BLaER1 treated with 17β-estradiol and CSF1 and Interleukin-3, amounts not matched to agents 10 nM and 100 nM (cell line): ENCODE measurements around the gene PDCD6IP.
"Not testable (repeated sequence)": the region's sequence is repeated elsewhere in the genome, so short reads cannot be mapped to it uniquely, and the experiment has no call there.

Experiments
- H3K27ac ChIP-seq, 11 experiments: shearing (Covaris generic); formaldehyde crosslinking; 2 replicates each; pipeline ENCODE4 v1.8.1; 2022
- H3K27me3 ChIP-seq, 11 experiments: shearing (Covaris generic); formaldehyde crosslinking; 2 replicates each; pipeline ENCODE4 v1.8.1; 2022
- H3K36me3 ChIP-seq, 11 experiments: shearing (Covaris generic); formaldehyde crosslinking; 2 replicates each; pipeline ENCODE4 v1.8.1; 2022
- H3K4me1 ChIP-seq, 10 experiments: shearing (Covaris generic); formaldehyde crosslinking; 2 replicates each; pipeline ENCODE4 v1.8.1; 2022
- H3K4me2 ChIP-seq, 11 experiments: shearing (Covaris generic); formaldehyde crosslinking; 2 replicates each; pipeline ENCODE4 v1.8.1; 2022
- H3K4me3 ChIP-seq, 10 experiments: shearing (Covaris generic); formaldehyde crosslinking; 2 replicates each; pipeline ENCODE4 v1.8.1; 2022
- H3K9ac ChIP-seq, 11 experiments: shearing (Covaris generic); formaldehyde crosslinking; 2 replicates each; pipeline ENCODE4 v1.8.1; 2022
- H3K9me3 ChIP-seq, 11 experiments: shearing (Covaris generic); formaldehyde crosslinking; replicated peaks in 1 of 11; 2 replicates each; pipeline ENCODE4 v1.8.1; 2022
- H4K20me1 ChIP-seq, 11 experiments: shearing (Covaris generic); formaldehyde crosslinking; 2 replicates each; pipeline ENCODE4 v1.8.1; 2022
- Cebpa-rat ChIP-seq, 11 experiments: shearing (Covaris generic); IDR thresholded peaks; 2 replicates each; pipeline ENCODE4 v1.8.1; 2022

PDCD6IP gene

DNA sequence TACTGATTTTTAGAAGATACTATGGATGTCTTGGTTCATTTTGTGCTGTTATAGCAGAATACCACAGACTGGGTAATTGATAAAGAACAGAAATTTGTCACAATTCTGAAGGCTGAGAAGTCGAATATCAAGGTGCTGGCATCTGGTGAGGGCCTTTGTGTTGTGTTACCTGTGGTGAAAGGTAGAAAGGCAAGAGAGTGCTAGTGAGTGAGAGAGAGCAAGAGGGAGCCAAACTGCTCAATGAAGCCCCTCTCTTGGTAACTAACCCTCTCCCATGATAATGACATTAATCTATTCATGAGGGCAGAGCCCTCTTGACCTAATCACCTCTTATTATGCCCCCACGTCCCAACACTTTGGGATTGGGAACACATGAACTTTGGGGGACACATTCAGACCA lies 31.3 kb downstream of the PDCD6IP start:
- Histone ChIP-seq H4K20me1 (peaks cover 0 to 89% (median 6%) of the 10 kb centered on the region in 11 experiments; a peak in 11 of 22 replicates), H3K27ac (no peak overlapping the region), H3K9me3 (no peaks in the 10 kb centered on the region), H3K4me1 (peaks cover 0 to 19% (median 2%) of the 10 kb centered on the region in 10 experiments; a peak in 7 of 20 replicates), H3K9ac (no peak overlapping the region), H3K27me3 (no peaks in the 10 kb centered on the region), H3K4me2 (no peak overlapping the region), H3K4me3 (no peak overlapping the region), H3K36me3 (peaks cover 70 to 93% (median 86%) of the 10 kb centered on the region in 11 experiments)
- no peak for TF ChIP-seq Cebpa-rat (IDR thresholded peaks at IDR 0.05)

DNA sequence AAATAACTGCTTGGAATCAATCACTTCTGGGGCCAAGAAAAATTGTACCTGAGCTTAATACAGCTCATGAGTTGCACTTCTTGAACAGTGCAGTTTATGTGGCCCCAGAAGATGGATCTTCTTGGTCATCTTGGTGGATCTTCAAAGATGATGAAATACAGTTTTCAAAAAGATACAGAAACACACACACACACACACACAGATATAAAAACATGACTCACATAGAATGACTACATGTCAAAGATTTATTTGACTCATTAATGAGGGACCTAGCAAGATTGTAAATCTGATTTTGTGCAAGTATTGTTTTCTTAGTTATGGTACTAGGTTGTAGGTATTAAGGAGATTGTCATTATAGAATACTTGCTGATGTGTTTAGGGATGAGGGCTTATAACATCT lies 32.6 kb downstream of the PDCD6IP start:
- H3K4me3 ChIP-seq, result no peak overlapping the region
- H3K9me3 ChIP-seq, result no peaks in the 10 kb centered on the region
- no peak overlapping the region for H3K9ac ChIP-seq
- H3K4me2 ChIP-seq, result no peak overlapping the region
- TF ChIP-seq Cebpa-rat (IDR thresholded peaks at IDR 0.05), result no peak
- H3K4me1 ChIP-seq, result peaks cover 0 to 19% (median 2%) of the 10 kb centered on the region in 10 experiments; a peak in 7 of 20 replicates
- H4K20me1 ChIP-seq, result peaks cover 0 to 91% (median 6%) of the 10 kb centered on the region in 11 experiments; a peak in 11 of 22 replicates
- no peaks in the 10 kb centered on the region for H3K27me3 ChIP-seq
- H3K27ac ChIP-seq, result no peak overlapping the region
- H3K36me3 ChIP-seq, result peaks cover 69 to 93% (median 86%) of the 10 kb centered on the region in 11 experiments

DNA sequence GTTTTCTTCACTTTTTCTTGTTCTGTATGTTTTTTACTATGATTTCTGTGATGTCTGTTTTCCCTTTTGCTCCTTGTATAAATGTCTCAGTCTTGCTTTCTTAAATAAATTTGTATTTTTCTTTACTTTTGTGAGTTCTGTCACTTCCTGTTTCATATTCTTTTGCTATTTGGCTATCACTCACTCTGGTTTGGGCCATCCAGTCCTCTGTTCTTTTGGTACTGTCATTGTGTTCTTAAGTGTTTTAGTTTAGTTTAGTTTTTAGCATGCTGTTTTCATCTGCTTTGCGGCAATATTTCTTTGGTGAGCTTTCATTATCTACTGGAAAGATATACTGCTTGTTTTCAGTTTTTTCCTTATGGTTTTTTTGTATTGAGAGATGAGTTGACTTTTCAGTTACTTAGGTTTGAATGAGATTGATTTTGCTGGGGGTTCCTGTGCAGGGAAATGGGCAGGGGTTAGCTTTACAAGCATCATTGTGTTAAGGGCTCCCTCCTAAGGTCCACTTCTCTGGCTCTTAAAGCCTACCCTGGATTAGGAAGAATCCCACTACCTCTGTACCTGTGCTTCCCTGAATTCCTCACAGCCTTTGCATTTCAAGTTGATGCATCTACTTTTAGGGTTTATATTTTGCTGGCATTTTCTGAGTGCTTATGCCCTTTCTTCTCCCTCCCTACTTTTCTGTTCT lies 35.1 kb downstream of the PDCD6IP start:
- Histone ChIP-seq H3K36me3 (peaks cover 73 to 93% (median 85%) of the 10 kb centered on the region in 11 experiments), H3K27me3 (no peaks in the 10 kb centered on the region), H3K4me1 (peaks cover 0 to 19% (median 2%) of the 10 kb centered on the region in 10 experiments; a peak in 7 of 20 replicates), H3K4me3 (no peak overlapping the region), H3K9ac (no peak overlapping the region), H3K4me2 (peak overlapping the region in 3 of 11 experiments; percentile 5 to 34 (median 33); a peak in 3 of 22 replicates), H3K27ac (no peak overlapping the region), H3K9me3 (peaks cover 0 to 15% (median 8%) of the 10 kb centered on the region in 11 experiments; a peak in 9 of 22 replicates), H4K20me1 (peaks cover 0 to 71% (median 6%) of the 10 kb centered on the region in 11 experiments; a peak in 11 of 22 replicates)
- TF ChIP-seq Cebpa-rat (IDR thresholded peaks at IDR 0.05), result no peak

DNA sequence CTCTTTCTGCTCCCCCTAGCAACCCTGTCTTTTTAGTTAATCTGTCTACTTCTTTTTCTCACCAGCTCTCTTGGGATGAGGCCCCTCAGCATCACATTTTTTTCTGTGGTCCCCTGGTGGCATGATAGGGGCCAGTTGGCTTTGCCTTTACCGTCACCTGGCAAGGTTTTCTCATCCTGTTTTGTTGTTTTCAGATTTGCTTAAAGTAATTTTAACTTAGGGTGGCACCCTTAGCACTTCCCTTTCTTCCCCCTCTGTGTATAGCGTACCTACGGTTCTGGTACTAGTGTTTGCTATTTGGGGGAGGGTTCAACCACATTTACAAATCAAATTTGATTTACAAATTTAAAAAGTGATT lies 35.6 kb downstream of the PDCD6IP start:
- Histone ChIP-seq H3K4me3 (no peak overlapping the region), H3K4me2 (peak overlapping the region in 2 of 11 experiments; percentile 5 to 34; a peak in 3 of 22 replicates), H3K9ac (no peak overlapping the region), H4K20me1 (peaks cover 0 to 66% (median 6%) of the 10 kb centered on the region in 11 experiments; a peak in 11 of 22 replicates), H3K27me3 (no peaks in the 10 kb centered on the region), H3K36me3 (peaks cover 74 to 93% (median 85%) of the 10 kb centered on the region in 11 experiments), H3K4me1 (peaks cover 0 to 19% (median 2%) of the 10 kb centered on the region in 10 experiments; a peak in 7 of 20 replicates), H3K27ac (no peak overlapping the region), H3K9me3 (peaks cover 0 to 15% (median 8%) of the 10 kb centered on the region in 11 experiments; a peak in 9 of 22 replicates)
- no peak for TF ChIP-seq Cebpa-rat (IDR thresholded peaks at IDR 0.05)

DNA sequence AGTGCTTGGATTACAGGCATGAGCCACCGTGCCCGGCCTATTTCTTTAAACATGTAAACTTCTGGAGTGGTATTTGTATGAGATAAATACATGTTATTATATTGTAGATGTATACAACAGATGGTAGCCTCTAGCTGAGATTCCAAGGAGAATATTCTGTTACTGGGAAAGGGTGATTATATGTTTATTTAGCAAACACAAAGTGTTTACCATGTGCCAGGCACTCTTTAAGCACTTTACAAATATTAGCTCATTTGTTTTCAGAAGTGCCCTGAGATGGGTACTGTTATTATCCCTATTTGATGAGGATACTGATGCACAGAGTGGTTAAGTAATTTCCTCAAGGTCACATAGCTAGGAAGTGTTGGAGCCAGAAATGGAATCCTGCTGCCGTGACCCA lies 38.8 kb downstream of the PDCD6IP start:
- H3K9ac ChIP-seq, H3K4me3 ChIP-seq, H3K27ac ChIP-seq, H3K27me3 ChIP-seq, H3K4me2 ChIP-seq: not testable (repeated sequence)
- H3K4me1 ChIP-seq, result peaks cover 0 to 19% (median 2%) of the 10 kb centered on the region in 10 experiments; a peak in 7 of 20 replicates
- H3K9me3 ChIP-seq, result peaks cover 0 to 15% (median 8%) of the 10 kb centered on the region in 11 experiments; a peak in 9 of 22 replicates
- peaks cover 0 to 45% (median 6%) of the 10 kb centered on the region in 11 experiments; a peak in 11 of 22 replicates for H4K20me1 ChIP-seq
- H3K36me3 ChIP-seq, result peaks cover 74 to 93% (median 81%) of the 10 kb centered on the region in 11 experiments

DNA sequence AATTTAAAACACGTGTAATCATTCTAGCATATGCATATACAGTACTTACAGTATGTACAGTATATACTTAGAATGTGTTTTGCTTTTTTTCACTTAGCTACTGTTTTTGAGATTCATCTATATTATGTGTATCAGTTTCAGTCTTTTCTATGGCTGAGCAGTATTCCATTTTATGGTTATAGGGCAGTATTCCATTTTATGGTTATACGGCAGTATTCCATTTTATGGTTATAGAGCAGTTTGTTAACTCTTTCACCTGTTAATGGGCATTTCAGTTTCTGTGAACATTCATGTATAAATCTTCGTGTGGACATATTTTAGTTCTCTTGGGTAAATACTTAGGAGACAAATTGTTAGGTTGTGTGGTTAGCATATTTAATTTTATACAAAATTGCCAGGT lies 40.9 kb downstream of the PDCD6IP start:
- no peak for TF ChIP-seq Cebpa-rat (IDR thresholded peaks at IDR 0.05)
- Histone ChIP-seq H3K27me3 (no peaks in the 10 kb centered on the region), H4K20me1 (peaks cover 0 to 26% (median 0%) of the 10 kb centered on the region in 11 experiments; a peak in 6 of 22 replicates), H3K4me1 (peaks cover 0 to under 1% (median 0%) of the 10 kb centered on the region in 10 experiments; a peak in 2 of 20 replicates), H3K27ac (no peak overlapping the region), H3K36me3 (peaks cover 70 to 97% (median 85%) of the 10 kb centered on the region in 11 experiments), H3K4me3 (no peak overlapping the region), H3K9me3 (peaks cover 0 to 15% (median 8%) of the 10 kb centered on the region in 11 experiments; a peak in 9 of 22 replicates), H3K9ac (no peak overlapping the region), H3K4me2 (no peak overlapping the region)

DNA sequence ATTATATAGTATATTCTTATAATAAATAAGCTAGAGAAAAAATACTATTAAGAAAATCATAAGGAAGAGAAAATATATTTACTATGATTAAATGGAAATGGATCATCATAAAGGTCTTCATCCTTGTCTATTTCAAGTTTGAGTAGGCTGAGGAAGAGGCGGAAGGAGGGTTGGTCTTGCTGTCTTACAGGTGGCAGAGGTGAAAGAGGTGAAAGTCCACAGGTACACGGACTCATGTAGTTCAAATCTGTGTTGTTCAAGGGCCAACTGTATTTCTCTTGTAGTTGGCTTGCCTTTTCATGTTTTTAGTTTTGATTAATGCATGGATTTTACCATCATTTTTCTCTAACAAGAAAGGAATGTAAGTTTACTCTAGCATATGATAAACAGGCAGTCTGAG lies 41.7 kb downstream of the PDCD6IP start:
- no peaks in the 10 kb centered on the region; a peak in 1 of 20 replicates for H3K4me1 ChIP-seq
- peaks cover 76 to 97% (median 90%) of the 10 kb centered on the region in 11 experiments for H3K36me3 ChIP-seq
- H3K27me3 ChIP-seq, result no peaks in the 10 kb centered on the region
- H3K9ac ChIP-seq, result no peak overlapping the region
- peaks cover 0 to 18% (median 0%) of the 10 kb centered on the region in 11 experiments; a peak in 5 of 22 replicates for H4K20me1 ChIP-seq
- no peak for TF ChIP-seq Cebpa-rat (IDR thresholded peaks at IDR 0.05)
- no peak overlapping the region for H3K4me2 ChIP-seq
- H3K9me3 ChIP-seq, result peaks cover 0 to 15% (median 8%) of the 10 kb centered on the region in 11 experiments; a peak in 9 of 22 replicates
- H3K4me3 ChIP-seq, result no peak overlapping the region
- no peak overlapping the region for H3K27ac ChIP-seq

DNA sequence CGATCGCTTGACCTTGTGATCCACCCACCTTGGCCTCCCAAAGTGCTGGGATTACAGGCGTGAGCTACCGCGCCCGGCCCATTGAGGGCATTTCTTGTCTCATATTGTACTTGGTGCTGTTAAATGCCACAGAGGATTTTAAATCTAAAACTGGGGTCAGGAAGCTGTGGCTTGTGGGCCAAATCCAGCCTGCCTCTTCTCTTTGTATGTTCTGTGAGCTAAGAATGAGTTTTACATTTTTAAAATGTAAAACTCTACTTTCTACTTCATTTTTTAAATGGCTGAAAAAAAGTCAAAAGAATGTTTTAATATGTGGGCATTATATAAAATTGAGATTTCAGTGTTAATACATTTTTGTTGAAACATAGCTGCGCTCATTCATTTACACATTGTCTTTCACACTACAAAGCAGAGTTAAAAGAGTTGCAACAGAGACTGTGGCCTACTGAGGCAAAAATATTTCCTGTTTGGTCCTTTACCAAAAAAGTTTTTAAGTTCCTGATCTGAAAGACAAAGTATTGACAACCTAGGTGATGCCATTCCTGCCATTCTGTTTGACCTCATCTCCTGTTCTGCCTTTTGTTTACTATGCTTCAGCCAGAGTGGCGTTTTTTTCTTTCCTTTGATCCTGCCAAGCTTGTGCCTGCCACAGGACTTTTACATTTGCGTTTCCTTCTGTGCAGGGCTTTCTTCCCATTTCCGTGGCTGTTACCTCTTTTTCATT lies 50.4 kb downstream of the PDCD6IP start:
- Histone ChIP-seq H3K4me3 (no peak overlapping the region), H3K4me2 (peak overlapping the region; percentile 8 to 65 (median 47); a peak in 18 of 22 replicates), H3K9me3 (no peaks in the 10 kb centered on the region), H4K20me1 (peaks cover 0 to 42% (median 0%) of the 10 kb centered on the region in 11 experiments; a peak in 6 of 22 replicates), H3K27me3 (no peaks in the 10 kb centered on the region), H3K27ac (peak overlapping the region in 8 of 11 experiments; percentile 23 to 51 (median 43); a peak in 12 of 22 replicates), H3K9ac (0 out of 22 replicates have a peak overlapping the region, but pooled peaks of 3 of the 11 experiments have one; percentile 4 to 25 (median 8)), H3K4me1 (peaks cover 16 to 40% (median 23%) of the 10 kb centered on the region in 10 experiments; a peak in 19 of 20 replicates), H3K36me3 (peaks cover 44 to 89% (median 64%) of the 10 kb centered on the region in 11 experiments)
- TF ChIP-seq Cebpa-rat (IDR thresholded peaks at IDR 0.05), result no peak

DNA sequence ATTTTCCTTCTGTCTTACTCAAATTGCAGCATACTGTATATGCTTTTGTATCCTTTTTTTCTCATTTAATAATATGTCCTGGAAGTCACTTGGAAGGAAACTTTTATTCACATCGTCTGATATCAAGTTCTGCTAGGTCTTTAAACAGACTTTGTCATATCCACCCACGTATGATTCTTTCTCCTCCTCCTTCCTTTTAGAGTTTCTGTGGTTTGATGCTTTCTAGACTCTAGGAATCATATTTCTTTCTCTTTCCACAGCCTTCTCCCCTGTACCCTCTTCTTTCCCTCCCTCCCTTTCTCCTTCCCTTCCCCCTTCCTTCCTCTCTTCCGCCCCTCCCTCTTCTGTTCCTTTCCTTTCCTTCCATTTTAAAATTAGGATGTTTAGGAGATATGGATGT lies 52.2 kb downstream of the PDCD6IP start:
- peaks cover 36 to 87% (median 64%) of the 10 kb centered on the region in 11 experiments for H3K36me3 ChIP-seq
- peaks cover 0 to 42% (median 0%) of the 10 kb centered on the region in 11 experiments; a peak in 6 of 22 replicates for H4K20me1 ChIP-seq
- not testable (repeated sequence) for H3K9me3 ChIP-seq, H3K27me3 ChIP-seq, H3K4me3 ChIP-seq, H3K9ac ChIP-seq, H3K27ac ChIP-seq
- H3K4me1 ChIP-seq, result peaks cover 18 to 57% (median 30%) of the 10 kb centered on the region in 10 experiments; a peak in 19 of 20 replicates
- peak overlapping the region in 3 of 11 experiments; percentile 10 to 26 (median 24); a peak in 4 of 22 replicates for H3K4me2 ChIP-seq

DNA sequence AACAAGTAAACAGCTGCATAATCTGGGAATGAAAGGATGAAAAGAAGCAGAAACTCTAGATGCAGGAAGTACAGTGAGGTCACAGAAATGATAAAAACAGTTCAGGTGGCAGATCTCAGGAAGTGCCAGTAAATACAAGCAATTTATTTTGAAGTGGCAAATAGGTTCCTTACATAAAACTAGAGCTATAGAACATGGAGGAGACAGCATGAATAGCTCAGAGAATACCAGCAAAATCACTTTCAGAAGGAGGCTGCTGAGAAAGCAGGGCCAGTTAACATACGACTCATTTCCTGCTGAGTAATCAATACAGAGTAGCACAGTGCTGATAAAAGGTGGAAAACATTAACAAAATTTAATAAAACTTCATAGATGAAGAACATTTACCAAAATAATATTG lies 57.0 kb downstream of the PDCD6IP start:
- H3K9ac ChIP-seq, H3K9me3 ChIP-seq, H3K4me3 ChIP-seq, H3K27me3 ChIP-seq: not testable (repeated sequence)
- H3K4me2 ChIP-seq, result peak overlapping the region in 4 of 11 experiments; percentile 39 to 56 (median 46); a peak in 7 of 22 replicates
- peaks cover 0 to 15% (median 0%) of the 10 kb centered on the region in 11 experiments; a peak in 3 of 22 replicates for H4K20me1 ChIP-seq
- peaks cover 0 to 36% (median 9%) of the 10 kb centered on the region in 10 experiments; a peak in 11 of 20 replicates for H3K4me1 ChIP-seq
- H3K27ac ChIP-seq, result peak overlapping the region in 3 of 11 experiments; percentile 6 to 54 (median 39); a peak in 6 of 22 replicates
- H3K36me3 ChIP-seq, result peaks cover 58 to 92% (median 71%) of the 10 kb centered on the region in 11 experiments
